ENCODE data around the gene SGPP2. TPM values are rescaled to one million over a fixed set of nuclear protein-coding genes. Genes with fewer than 3 reads are reported as not detected.

Gene SGPP2
- total RNA-seq, 2 donors from 2014 or later, result 4.0 to 4.9 TPM

- DNase-seq (no peak), ATAC-seq (no peak)
- TF ChIP-seq CTCF (IDR thresholded peaks at IDR 0.05) (no peak), POLR2A (IDR thresholded peaks at IDR 0.05) (no peak)
- Histone ChIP-seq H3K4me3 (no peak overlapping the region), H3K9me3 (no peaks in the 10 kb centered on the region), H3K27ac (no peak overlapping the region), H3K4me1 (no peaks in the 10 kb centered on the region), H3K27me3 (no peaks in the 10 kb centered on the region), H3K36me3 (replicated peaks in 1 of 2; ENCODE audit: insufficient read depth in 1 of 2, low read depth in 2 of 2) (no peaks in the 10 kb centered on the region)
- WGBS, 2 donors, result 50 to 56% methylated on average over 1 of the region's 1 CpG
- intact Hi-C loops (cut with DNase I), result no loop called here
Measured at GRCh38 chr2:222495388-222495787, 71.0 kb downstream of the SGPP2 start.

GRCh38 chr2:222499226-222499625, 74.9 kb downstream of the SGPP2 start:
- Histone ChIP-seq H3K4me3 (no peak overlapping the region), H3K27me3 (no peaks in the 10 kb centered on the region), H3K9me3 (no peaks in the 10 kb centered on the region), H3K4me1 (no peaks in the 10 kb centered on the region), H3K27ac (no peak overlapping the region), H3K36me3 (replicated peaks in 1 of 2; ENCODE audit: insufficient read depth in 1 of 2, low read depth in 2 of 2) (no peaks in the 10 kb centered on the region)
- TF ChIP-seq CTCF (IDR thresholded peaks at IDR 0.05) (no peak), POLR2A (IDR thresholded peaks at IDR 0.05) (no peak)
- intact Hi-C loops (cut with DNase I), result no loop called here
- DNase-seq, result no peak
- WGBS, 2 donors, result 43 to 65% methylated on average over 3 of the region's 3 CpGs
- no peak for ATAC-seq

- H3K9me3 ChIP-seq, result no peaks in the 10 kb centered on the region
- H3K27ac ChIP-seq, result no peak overlapping the region
- WGBS, 2 donors, result 70 to 72% methylated on average over 8 of the region's 8 CpGs
- intact Hi-C loops (cut with DNase I), result no loop called here
- DNase-seq, result no peak
- H3K27me3 ChIP-seq, result no peaks in the 10 kb centered on the region
- ATAC-seq, result no peak
- H3K36me3 ChIP-seq (replicated peaks in 1 of 2; ENCODE audit: insufficient read depth in 1 of 2, low read depth in 2 of 2), result no peaks in the 10 kb centered on the region
- TF ChIP-seq CTCF (IDR thresholded peaks at IDR 0.05) (no peak), POLR2A (IDR thresholded peaks at IDR 0.05) (no peak)
- no peaks in the 10 kb centered on the region for H3K4me1 ChIP-seq
- no peak overlapping the region for H3K4me3 ChIP-seq
Measured at GRCh38 chr2:222504191-222504590, 79.8 kb downstream of the SGPP2 start.

GRCh38 chr2:222504719-222505118, 80.4 kb downstream of the SGPP2 start:
- ATAC-seq (no peak), DNase-seq (no peak)
- 59 to 77% methylated on average over 2 of the region's 2 CpGs for WGBS, 2 donors
- Histone ChIP-seq H3K27me3 (no peaks in the 10 kb centered on the region), H3K4me1 (no peaks in the 10 kb centered on the region), H3K27ac (no peak overlapping the region), H3K9me3 (no peaks in the 10 kb centered on the region), H3K4me3 (no peak overlapping the region), H3K36me3 (replicated peaks in 1 of 2; ENCODE audit: insufficient read depth in 1 of 2, low read depth in 2 of 2) (no peaks in the 10 kb centered on the region)
- TF ChIP-seq CTCF (IDR thresholded peaks at IDR 0.05) (no peak), POLR2A (IDR thresholded peaks at IDR 0.05) (no peak)
- intact Hi-C loops (cut with DNase I), result no loop called here

GRCh38 chr2:222506230-222506935, 82.0 kb downstream of the SGPP2 start:
- Histone ChIP-seq H3K36me3 (replicated peaks in 1 of 2; ENCODE audit: insufficient read depth in 1 of 2, low read depth in 2 of 2) (no peaks in the 10 kb centered on the region), H3K4me1 (no peaks in the 10 kb centered on the region), H3K27me3 (no peaks in the 10 kb centered on the region), H3K9me3 (no peaks in the 10 kb centered on the region), H3K27ac (no peak overlapping the region), H3K4me3 (no peak overlapping the region)
- no peak for DNase-seq
- ATAC-seq, result no peak
- WGBS, 2 donors, result 63 to 66% methylated on average over 5 of the region's 5 CpGs
- intact Hi-C loops (cut with DNase I), result no loop called here
- TF ChIP-seq CTCF (IDR thresholded peaks at IDR 0.05), result no peak
- no peak for TF ChIP-seq POLR2A (IDR thresholded peaks at IDR 0.05)
